ENCODE measurements around the gene KMT2C. TPM values are rescaled to one million over a fixed set of nuclear protein-coding genes. Genes with fewer than 3 reads are reported as not detected.

The KMT2C gene
- total RNA-seq, 1 donor from 2014 or later: 36.9 TPM

GRCh38 chr7:152196391-152196790 is 239.4 kb downstream of the KMT2C start:
- no peak for DNase-seq

- DNase-seq: no peak
Observed at GRCh38 chr7:152193880-152194279, 241.9 kb downstream of the KMT2C start.

DNA sequence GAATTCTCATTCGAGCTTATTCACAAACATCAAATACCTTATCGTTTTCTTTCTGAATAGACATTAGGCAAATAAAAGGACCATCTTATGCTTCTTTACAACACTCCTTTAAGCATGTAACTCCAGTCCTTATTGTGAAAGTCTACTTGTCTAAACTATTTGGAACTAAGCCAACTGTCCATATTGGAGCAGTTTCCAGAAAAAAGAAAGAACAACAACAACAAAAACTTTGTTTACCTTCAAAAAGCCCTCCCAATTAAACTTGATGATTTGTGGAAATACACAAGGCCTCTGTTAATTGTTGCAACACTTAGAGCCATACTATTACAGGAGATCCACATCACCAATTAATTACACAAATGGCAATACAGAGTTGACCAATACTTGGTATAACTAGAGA is 246.7 kb downstream of the KMT2C start:
- no peak for DNase-seq

DNA sequence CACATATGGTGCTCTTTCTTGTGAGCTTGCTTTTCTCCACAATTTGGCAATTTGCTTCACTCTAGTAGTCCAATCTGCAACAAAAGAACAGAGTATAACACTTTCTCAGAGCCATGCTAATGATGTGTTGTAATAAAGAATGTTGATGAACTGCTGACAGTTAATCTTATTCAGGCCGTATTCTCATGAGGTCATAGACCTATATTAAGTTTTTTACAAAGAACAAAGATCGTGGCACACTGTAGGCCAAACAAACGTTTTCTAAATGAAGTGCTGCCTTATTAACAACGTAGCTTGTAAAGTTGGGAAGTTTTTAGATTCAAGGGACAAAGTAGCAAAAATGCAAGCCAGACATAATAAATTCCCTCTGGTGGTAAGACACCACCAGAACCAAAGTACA is 250.2 kb downstream of the KMT2C start:
- DNase-seq: no peak

DNA sequence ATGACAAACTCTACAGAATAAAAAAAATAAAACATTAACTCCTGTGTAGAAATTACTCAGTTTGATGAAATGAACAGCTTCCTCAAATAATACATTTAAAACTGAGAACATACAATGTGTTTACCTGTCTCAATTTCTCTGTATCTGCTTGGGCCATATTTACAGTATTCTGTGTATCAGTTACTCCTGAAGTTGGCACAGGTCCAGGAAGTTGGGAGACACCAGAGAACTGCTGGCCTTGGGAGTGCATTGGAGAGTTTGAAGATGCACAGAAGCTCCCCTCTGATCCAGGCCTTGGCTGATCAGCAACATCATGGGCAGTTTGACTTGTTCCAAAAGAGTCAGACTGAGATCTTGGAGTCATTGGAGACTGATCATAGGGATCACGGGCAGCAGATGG is 255.2 kb downstream of the KMT2C start:
- no peak for DNase-seq

DNA sequence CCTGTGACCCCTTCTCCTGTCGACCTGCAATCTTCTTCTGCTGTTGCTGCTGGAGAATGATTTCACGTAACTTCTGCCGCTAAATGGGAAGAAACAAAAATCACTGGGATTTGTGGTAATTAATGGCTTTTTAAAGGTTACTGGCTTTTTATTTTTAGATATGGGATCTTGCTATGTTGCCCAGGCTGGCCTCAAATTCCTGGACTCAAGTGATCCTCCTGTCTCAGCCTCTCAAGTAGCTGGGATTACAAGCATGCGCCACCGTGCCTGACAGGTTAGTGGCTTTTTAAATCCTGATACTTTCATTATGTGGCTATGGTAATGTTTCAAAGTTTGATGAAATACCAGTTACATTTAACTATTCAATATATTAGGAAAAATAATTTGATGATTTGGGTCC is 255.8 kb downstream of the KMT2C start:
- DNase-seq: no peak

- DNase-seq: peak; percentile 14
Observed at GRCh38 chr7:152178405-152179058, 257.3 kb downstream of the KMT2C start.

DNA sequence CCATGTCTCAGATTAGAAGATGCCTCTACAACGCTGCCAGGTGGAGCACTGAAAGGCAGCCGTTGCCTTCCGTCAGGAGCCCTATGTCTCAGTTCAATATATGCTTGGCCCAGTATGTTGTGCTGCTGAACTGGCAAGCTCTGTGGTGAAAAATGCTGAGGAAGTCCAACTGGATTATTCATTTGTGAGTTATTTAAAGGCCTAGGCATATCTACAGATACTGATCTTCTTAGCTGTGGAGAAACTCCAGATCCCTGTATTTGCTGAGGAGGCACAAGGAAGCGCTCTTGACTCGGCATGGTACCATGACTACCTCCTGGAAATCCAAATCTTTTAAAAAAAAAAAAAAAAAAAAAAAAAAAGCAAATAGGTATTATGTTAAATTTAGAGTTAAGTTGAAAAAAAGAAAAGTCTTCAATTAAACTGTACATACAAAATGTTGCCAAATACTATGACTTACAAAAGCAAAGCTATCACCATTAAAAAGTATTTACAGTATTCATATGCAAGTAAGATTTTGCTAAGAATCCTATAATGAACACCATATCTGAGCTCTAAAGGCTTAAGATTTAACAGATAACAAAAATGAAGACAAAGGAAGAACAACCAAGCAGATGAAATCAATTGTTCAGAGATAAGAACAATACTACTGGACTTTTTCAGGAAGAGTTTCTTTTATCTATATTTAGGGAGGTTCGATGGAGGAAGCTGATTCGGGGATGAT is 258.0 kb downstream of the KMT2C start:
- no peak for DNase-seq

- no peak for DNase-seq
Observed at GRCh38 chr7:152176797-152177196, 259.0 kb downstream of the KMT2C start.

- DNase-seq: no peak
Observed at GRCh38 chr7:152173372-152174070, 262.3 kb downstream of the KMT2C start.

DNA sequence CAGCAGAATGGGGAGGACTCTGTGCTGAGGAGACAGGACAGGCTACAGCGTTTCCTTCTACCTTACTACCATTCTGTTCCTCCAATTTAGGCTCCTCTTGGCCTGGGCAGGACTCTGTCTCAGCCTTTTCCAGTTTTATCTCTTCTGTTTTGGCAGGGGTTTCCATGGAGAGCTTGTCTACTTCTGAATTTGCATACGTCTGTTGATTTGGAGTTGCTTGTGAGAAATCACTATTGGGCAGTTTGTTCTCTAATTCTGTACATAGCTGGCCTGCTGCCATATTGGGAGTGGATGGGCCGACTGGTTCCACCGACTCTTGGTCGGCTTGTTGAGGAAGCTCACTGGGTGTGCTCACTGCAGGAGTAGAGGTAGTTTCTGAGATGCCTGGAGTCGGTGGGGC is 273.5 kb downstream of the KMT2C start:
- no peak for DNase-seq

GRCh38 chr7:152161171-152161570 is 274.6 kb downstream of the KMT2C start:
- no peak for DNase-seq

- DNase-seq: no peak
Observed at GRCh38 chr7:152158801-152159587, 276.8 kb downstream of the KMT2C start.

DNA sequence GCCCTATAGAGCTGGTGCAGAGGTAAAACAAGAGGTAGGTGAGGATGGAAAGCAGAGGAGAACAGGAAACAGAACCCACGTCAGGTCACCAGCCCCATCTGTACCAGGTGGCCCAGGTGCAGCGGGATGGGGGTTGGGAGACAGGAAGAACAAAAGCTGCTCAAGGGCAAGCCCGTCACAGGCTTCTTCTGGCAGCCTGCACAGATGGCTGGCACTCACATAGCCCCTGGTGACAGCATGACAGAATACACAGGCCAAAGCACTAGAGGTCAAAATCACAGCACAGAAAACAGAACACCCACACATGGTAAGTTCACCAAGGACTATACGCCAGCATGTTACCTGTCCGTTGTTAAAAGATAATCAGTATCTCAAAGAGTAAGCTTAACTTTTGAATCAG is 283.5 kb downstream of the KMT2C start:
- DNase-seq: no peak

- no peak for DNase-seq
Observed at GRCh38 chr7:152149363-152149762, 286.4 kb downstream of the KMT2C start.

DNA sequence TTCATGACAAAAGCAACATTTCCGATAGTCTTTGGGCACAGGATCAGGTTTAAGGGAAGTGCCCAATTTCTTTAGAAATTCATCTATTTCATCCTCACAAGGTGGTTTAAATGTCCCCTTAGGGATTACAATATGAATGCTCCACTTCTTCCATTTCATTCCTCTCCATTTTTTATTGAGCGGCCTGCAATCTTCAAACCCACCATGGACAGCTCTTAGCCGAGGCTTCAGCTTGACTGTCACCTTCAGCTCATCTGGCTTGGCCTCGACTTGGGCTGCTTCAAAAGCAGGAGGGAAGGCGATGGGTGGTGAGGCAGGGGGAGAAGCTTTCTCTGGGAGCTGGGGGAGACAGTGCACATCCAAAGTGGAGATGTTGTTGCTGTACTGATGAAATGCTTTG is 287.1 kb downstream of the KMT2C start:
- no peak for DNase-seq

DNA sequence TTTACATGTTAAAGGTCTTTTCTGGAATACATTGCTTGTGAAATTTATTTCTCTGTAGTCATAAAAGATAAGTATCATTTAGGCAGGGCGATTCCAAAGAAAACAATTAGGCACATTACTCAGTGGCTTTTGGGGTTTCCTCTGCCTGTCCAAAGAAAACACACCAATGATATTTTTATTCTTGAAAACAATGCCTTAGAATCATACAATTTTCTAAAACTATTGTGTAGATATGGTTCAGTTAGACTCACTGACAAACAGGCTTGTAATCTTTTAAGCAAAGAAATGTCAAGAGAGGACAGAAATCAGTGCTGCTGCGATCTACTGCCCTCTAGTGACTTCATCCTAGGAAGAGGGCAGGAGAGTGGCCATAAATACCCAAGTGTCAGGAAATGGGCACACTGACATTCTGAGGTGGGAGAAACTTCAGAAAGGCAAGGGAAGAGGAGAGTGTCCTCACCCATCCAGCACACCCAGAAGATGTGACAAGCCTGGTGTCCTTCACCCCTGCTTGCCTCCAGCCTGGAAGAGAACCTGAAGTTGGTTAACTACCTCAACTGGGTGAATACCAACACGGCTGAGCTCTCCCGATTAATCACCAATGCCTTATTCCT is 289.8 kb downstream of the KMT2C start:
- peak; percentile 89 for DNase-seq

GRCh38 chr7:152144557-152145245 is 291.1 kb downstream of the KMT2C start:
- DNase-seq: peak; percentile 47

GRCh38 chr7:152142976-152143595 is 292.7 kb downstream of the KMT2C start:
- no peak for DNase-seq

- no peak for DNase-seq
Observed at GRCh38 chr7:152140560-152140959, 295.2 kb downstream of the KMT2C start.

GRCh38 chr7:152140067-152140466 is 295.7 kb downstream of the KMT2C start:
- DNase-seq: no peak
